ENCODE measurements around the gene AAK1.
"Not testable (repeated sequence)": the region's sequence is repeated elsewhere in the genome, so short reads cannot be mapped to it uniquely, and the experiment has no call there.

The AAK1 gene

GRCh38 chr2:69643602-69644505 lies at the start of gene AAK1:
Gene AAK1, minus strand, starts transcription at chr2:69643739. Its CDS starts 699 bp downstream, at chr2:69643040.
- DNase-seq (ENCODE audit: low spot score) = peak; percentile 89

DNA sequence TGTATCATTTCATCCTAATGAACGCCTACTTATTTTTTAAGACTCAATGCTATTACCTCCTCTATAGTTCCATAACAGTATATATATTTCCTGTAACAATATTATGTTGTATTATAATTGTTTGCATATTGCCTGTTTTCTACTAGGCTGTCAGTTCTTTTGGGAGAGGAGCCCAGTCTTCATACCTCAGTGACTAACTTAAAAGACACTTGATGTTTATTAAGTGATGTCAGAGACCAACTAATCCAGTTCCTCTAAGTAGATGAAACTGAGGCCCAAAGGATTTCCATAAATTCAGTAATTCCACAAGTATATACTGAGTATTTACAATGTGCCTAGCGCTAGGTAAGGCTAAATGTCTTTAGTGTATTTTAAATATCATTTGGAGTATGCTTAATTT lies 48.9 kb upstream of the AAK1 start:
- no peak for DNase-seq (ENCODE audit: low spot score)

GRCh38 chr2:69689969-69690368 lies 46.4 kb upstream of the AAK1 start:
- DNase-seq (ENCODE audit: low spot score) = no peak

DNA sequence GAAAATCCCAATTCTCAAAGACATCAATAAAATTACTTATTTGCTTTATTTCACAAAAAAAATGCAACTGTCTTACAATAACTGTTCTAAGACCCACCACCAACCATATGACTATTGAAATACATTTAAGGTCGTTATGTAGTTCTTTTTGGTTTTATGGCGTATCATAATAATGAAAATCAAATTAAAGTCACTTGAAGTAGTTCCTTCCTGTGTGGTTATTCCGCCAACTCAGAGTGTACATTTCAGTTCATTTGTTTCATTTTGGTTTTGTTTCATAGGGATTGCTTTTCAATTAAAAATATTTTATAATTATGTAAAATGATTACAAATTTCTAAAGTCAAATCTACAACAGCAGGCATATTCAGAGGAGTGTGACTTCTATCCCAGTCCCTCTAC lies 45.9 kb upstream of the AAK1 start:
- peak; percentile 26 for DNase-seq (ENCODE audit: low spot score)

- no peak for DNase-seq (ENCODE audit: low spot score)
These were observed 44.6 kb upstream of the AAK1 start for GRCh38 chr2:69687971-69688611.

GRCh38 chr2:69686813-69687212 lies 43.3 kb upstream of the AAK1 start:
- no peak for DNase-seq (ENCODE audit: low spot score)

DNA sequence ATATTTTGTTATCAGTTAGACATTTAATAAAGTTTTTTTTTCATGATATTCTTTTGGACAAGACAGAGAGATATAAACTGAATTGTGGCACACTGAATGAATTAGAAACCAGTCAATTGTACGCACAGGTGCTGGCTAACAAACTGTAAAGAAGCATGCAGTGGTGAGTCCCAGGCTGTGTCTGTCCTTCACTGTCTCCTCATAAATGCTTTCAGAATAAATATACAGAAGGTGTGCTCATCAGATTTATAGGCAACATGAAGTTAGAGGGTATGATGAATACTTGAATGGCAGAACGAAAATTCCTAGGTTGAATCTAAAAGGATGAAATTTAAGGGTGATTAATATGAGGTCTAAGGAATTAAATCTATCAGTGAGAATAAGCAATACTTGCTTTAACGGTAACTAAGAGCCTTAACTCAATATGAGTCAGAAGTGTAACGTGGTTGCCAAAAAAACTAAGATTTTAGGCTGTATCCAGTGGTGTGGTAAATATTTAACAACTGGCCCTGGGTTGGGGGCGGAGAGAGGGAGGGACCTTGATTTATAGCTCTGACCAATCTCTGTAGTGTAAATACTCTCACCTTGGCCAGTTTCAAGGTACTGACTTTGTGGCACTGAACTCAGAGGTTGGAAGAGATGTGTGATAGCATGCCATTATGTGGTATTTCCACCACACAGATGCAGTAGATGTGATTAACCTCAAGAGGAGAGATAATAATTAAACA lies 41.9 kb upstream of the AAK1 start:
- DNase-seq (ENCODE audit: low spot score) = peak; percentile 80

DNA sequence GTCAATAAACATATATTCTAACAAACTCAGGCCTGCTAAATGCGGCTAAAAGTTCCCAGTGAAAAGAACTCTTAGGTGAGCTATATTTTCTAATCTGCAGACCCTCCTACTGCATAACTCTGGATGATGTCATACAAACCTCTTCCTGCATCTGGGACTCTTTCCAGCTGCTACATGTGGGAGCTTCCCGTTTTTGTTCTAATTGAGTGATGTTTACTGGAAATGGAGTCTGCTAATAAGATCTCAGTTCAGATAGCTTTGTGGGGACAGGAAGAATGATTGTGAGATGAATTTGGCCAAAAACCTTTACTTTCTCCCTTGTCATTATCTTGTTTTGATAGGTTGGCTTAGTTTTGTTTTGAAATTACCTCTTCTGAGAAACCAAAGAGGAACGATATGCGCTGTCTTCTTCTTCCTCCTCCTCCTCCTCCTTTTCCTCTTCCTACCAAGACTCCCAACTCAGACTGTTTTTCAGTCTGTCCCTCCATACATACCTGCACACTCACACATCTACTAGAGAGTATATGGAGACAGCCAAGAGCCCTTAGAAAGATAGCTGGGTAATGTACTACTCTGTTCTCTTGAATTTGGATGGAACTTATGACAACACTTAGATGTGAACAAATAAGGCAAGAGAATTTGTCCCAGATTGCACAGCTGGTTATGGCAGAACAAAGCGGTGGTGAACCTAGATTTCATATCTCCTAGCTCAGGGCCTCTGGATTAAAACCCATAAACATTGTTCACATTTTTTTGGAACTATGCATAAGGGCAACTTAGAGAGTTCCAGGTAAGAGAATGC lies 39.8 kb upstream of the AAK1 start:
- DNase-seq (ENCODE audit: low spot score) = peak; percentile 72

GRCh38 chr2:69682525-69682924 lies 39.0 kb upstream of the AAK1 start:
- DNase-seq (ENCODE audit: low spot score) = no peak

DNA sequence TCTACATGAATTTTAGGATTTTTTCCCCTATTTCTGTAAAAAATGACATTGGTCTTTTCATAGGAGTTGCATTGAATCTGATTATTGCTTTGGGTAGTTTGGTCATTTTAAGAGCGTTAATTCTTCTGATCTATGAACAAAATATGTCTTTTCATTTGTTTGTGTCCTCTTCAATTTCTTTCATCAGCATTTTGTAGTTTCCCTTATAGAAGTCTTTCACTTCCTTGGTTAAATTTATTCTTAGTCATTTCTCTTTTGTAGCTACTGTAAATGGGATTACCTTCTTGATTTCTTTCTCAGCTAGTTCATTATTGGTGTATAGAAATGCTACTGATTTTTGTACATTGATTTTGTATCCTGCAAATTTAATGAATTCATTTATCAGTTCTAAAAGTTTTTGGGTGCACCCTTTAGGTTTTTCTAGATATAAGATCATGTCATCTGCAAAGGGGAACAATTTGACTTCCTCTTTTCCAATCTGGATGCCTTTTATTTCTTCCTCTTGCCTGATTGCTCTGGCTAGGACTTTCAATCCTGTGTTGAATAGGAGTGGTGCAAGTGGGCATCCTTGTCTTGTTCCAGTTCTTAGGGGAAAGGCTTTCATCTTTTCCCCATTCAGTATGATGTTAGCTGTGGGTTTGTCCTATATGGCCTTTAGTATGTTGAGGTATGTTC lies 36.6 kb upstream of the AAK1 start:
- DNase-seq (ENCODE audit: low spot score) = no peak

- peak; percentile 49 for DNase-seq (ENCODE audit: low spot score)
These were observed 34.4 kb upstream of the AAK1 start for GRCh38 chr2:69677914-69678313.

DNA sequence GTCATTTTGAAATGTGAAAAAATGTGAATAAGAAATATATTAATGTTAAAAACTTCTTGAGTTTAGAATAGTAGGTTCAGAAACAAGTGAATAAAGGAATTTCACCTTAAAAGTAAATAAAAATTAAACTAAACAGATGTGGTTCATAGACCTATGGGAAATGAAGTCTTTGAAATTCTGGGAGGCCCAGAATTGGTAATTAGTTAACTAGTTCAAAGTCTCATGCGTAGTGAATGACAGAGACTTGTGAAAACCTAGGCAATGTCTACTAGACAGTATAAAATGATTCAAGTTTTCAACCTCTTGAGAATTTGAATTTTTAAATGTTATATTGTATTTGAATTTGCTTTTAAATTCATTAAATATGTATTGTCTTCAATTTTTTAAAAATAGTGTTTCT lies 32.6 kb upstream of the AAK1 start:
- no peak for DNase-seq (ENCODE audit: low spot score)

GRCh38 chr2:69674316-69674670 lies 30.8 kb upstream of the AAK1 start:
- no peak for DNase-seq (ENCODE audit: low spot score)

DNA sequence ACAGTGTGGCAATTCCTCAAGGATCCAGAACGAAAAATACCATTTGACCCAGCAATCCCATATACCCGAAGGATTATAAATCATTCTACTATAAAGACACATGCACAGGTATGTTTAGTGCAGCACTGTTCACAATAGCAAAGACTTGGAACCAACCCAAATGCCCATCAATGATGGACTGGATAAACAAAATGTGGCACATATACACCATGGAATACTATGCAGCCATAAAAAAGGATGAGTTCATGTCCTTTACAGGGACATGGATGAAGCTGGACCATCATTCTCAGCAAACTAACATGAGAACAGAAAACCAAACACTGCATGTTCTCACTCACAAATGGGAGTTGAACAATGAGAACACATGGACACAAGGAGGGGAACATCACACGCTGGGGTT lies 29.6 kb upstream of the AAK1 start:
- DNase-seq (ENCODE audit: low spot score) = not testable (repeated sequence)

- DNase-seq (ENCODE audit: low spot score) = no peak
These were observed 26.1 kb upstream of the AAK1 start for GRCh38 chr2:69669666-69670065.

DNA sequence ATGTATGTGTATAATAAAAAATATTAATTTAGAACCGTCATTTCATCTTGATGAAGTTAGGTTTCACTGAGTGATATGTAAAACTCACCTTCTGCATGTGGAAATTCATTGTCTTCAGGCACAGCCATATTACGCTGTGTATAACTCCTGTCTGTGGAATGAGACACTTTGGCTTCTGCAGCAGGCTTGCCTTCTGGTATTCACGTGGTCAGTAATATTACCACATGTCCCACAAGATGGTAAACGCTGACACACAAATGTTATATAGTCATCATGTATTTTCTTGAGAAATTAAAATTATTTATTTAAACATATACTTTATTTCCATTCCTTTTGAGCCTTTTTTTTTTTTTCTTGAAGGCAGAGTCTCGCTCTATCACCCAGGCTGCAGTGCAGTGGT lies 25.1 kb upstream of the AAK1 start:
- no peak for DNase-seq (ENCODE audit: low spot score)

DNA sequence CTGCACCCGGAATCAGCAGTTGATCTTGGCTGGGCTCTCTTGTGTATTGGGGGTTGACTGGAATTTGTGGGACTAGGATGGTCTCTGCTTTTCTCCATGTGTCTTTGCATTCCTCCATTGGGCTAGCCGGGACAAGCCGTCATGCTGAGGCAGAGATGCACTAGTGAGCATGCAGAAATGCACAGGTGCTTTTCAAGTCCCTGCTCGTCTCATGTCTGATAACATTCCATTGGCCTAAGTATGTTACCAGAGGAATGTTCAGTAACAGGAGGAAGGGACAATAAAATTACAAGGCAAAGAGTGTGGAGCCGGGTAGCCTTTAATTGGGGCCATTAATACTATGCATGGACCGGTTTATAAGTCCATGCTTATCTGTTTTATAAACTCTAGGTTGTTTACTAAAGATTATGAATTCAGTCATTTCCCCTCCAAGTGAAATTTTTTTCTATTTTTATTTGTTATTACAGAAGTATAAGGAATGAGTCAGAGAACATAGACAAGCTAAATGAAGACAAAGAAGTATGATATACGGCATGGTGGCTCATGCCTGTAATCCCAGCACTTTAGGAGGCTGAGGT lies 24.4 kb upstream of the AAK1 start:
- no peak for DNase-seq (ENCODE audit: low spot score)

DNA sequence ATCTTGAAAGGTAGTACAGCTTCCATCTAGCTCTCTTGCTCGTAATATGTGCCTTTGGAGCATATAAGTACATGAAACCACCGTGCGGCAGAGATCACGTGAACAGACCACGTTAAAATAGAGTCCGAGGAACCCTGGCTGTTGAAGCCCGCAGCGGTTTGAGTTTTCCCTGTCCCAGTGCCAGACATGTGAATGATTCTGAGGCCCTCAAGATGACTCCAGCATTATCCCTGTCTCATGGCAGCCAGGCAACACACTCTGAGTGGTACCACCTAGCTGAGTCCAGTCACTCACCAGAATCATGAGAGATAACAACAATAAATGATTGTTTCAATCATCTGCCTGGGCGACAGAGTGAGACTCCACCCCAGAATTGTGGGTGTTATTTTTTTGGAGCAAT lies 21.6 kb upstream of the AAK1 start:
- no peak for DNase-seq (ENCODE audit: low spot score)

- no peak for DNase-seq (ENCODE audit: low spot score)
These were observed 20.3 kb upstream of the AAK1 start for GRCh38 chr2:69663860-69664259.

DNA sequence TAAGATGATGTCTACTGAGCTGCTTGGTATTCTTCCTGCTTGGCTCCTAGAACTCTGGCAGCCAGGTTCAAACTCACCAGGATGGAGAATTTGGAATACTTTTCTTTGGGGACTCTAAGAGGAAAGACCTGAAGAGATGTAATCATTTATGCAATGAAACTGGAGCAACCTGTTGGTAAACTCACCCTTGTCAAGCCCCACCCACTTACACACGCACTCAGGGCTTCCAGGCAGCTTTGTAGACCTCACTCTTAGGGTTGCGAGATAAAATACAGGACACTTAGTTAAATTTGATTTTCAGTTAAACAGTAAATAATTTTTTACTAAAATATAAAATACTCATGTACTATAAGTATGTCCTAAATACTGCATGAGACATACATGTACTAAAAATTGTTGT lies 19.0 kb upstream of the AAK1 start:
- DNase-seq (ENCODE audit: low spot score) = not testable (repeated sequence)

- DNase-seq (ENCODE audit: low spot score) = no peak
These were observed 17.1 kb upstream of the AAK1 start for GRCh38 chr2:69660637-69661036.

Data from activated CD4-positive, alpha-beta T cell treated with anti-CD3 and anti-CD28 coated beads, Interleukin-2, Interleukin-4, amounts not matched to agents 100 ng/mL and 50 ng/mL, durations not matched to agents 16 hours and 8 hours (primary cell).